ENCODE data around the gene GLG1.

The GLG1 gene

DNA sequence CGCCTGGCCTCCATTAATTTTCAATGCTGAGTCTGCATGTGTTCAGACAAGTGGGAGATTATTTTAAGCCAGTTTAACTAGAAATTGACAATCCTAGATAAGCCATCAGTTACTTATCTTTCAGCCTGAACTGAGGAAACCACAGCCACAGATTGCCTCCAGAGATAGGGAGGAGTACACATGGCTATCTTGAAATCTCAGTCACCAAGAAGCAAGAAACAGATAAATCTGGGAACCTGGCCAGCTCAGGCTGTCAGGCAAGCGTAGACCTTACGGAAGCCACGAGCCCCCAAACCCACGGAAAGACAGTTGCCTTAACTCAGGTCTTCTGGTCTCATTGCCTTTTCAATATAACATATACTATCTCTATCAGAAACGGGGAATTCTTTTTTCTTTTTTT is 2.0 kb upstream of the GLG1 start:
- DNase-seq (ENCODE audit: low read depth): peak; percentile 68

DNA sequence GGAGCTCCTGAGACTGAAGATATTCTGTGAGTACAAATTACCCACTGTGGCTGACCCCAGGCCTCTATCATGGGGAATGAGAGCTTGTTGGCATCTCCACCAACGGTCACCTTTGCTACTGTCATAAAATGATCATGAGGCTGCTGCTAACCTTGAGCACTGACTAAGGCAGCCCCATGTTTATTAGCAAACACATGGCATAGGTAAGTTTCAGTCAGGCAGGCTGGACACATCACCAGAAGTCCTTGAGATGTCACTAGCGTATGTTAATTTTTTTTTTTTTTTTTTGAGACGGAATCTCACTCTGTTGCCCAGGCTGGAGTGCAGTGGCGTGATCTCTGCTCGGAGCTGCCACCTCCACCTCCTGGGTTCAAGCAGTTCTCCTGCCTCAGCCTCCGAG is 1.5 kb upstream of the GLG1 start:
- DNase-seq (ENCODE audit: low read depth): no peak

DNA sequence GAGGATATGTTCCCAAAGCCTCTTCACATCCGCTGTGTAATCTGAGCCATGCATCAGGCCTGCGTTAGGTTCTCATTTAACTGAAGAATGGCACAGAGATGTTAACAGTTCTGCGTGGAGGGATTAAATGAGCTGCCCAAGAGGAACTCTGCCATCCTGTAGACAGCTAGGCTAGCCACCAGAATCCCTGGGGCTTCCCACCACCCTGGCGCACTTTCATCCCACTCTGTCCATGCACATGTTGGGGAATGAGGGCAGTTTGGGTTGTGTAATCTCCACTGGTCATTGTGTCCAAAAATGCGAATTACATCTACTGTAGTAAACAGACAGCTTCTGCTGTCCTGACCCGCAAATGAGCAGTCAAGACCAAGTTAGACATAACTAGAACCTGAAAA is 1.0 kb upstream of the GLG1 start:
- no peak for DNase-seq (ENCODE audit: low read depth)

DNA sequence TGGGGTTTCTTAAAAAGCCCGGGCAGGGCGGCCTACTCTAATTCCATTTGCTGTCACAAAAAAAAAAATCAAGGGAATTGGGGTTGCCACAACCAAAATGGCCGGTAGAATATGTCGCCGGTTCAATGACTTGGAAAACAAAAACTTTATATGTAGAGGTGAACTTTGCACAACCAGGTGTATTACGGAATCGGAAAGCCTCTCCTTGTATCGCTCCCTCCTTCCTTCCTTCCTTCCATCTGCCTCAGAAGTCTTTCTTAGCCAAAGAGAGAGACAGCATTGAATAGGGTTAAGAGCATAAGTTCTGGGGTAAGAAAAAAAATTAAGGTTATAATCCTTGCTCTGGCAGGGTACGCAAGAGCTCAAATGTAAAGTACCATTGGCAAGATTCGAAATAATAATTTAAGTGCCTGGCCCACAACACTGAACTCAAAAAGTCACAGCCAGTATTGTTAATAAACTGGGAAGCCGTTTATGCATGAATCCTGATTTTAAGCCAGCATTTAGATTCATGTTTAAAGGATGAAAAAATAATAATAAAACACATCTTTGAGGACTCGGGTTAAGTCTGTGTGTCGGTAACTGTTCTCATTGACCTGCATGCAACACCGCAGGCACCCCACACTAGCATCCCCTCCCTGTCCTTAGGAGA is 522 bp upstream of the GLG1 start:
- no peak for DNase-seq (ENCODE audit: low read depth)

DNA sequence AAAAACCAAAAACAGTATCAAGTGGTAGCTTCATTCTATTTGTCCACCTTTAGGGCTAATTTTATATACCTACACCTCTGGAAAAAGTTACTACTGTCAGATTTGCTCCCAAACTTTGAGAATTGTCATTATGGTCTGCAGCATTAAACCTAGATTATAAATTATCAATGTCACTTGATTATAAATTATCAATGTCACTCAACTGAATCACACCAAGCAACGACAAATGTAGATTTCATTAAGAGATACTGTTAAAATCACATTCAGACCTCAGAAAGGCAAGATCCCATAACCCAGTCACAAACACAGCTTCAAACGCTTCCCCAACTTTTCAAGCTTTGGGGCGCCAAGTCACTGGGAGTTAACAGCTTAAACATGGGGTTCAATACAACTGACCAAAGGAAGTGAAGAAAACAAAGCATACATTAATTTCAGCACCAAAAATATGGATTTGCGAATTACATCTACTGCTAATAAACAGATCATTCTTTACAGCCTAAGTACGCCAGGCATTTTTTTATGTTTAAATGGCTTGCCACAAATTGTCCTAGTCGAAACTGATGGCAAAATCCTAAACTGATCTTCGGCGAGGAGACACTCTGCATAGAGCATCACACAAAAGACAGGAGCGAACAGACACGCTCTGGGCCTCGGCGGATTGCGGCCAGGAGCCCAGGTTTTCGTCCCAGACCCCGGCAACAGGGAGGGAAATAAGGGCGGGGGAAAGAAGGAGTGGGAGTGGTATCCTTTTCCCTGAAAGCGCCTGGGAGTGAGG is 981 bp downstream of the GLG1 start:
- DNase-seq (ENCODE audit: low read depth): no peak

DNA sequence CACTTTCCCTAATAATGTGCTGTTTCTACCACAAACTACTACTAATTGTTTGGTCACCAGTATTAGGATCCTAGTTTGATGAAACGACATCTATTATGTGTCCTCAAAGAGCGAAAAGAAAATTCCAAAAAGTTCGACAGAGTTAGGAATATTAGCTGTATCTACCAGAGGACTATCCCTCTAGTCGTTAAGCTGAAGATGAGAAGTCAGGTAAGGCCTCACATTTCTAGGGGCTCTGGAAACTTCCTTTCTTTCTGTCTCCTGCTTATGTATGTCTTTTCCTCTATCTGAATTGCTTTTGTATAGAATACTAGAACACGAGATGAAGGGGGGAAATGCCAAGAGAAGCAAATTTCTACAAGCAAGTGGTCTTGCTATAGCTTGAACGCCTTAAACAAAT is 1.6 kb downstream of the GLG1 start:
- no peak for DNase-seq (ENCODE audit: low read depth)

DNA sequence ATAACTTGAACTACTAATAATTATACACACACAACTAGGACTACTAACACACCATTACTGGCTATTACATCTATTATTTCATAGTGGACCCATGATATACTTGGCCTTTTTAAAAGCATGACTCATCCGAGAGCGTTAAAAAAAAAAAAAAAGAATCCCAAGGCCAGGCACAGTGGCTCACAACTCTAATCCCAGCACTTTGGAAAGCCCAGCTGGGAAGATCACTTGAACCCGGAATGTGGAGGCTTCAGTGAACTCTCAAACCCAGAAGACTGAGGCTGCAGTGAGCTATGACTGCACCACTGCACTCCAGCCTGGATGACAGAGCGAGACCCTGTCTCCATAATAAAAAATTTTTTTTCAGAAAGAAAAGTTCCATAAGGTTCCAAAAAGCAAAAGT is 3.1 kb downstream of the GLG1 start:
- no peak for DNase-seq (ENCODE audit: low read depth)

DNA sequence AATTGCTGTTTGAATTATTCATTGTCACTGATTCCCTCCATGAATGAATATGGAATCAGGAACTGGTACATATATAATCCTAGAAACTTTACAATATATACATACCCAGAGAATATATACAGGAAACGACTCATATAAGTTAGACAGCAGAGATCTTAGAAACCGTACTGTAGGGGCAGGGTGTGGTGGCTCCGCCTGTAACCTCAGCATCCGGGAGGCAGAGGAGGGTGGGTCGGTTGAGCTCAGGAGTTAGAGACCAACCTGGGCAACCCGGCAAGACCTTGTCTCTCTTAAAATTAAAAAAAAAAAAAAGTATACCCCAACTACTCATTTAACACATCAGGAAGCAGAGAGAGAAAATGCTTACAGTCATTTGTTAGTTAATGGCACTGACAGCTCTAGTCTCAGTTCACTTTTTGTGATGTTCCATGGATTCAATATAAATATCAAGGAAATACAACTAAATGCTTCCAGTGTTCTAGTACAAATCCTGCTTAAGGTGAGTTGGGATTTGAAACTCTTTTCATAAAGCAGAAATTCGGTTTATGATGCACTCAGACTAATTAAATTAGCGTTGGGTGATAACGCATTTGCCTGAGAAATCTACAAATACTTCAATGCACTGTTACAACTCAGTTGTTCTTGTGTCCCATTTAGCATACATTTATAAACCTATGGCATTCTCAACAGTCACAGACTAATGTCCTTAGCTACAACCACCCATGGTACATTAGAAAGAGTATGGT is 5.6 kb downstream of the GLG1 start:
- peak; percentile 17 for DNase-seq (ENCODE audit: low read depth)

DNA sequence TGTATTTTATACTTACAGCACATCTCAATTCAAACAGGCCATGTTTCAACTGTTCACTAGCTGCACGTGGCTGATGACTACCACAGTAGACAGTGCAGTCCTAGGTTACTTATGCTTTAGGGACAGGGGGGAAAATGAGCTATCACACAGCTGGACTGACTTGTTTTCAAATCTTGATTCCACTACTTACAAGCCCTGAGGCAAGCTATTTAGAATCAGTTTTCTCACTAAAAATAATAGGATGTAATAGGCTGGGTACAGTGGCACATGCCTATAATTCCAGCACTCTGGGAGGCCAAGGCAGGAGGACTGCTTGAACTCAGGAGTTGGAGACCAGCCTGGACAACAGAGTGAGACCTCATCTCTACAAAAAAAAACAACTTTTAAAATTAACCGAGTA is 10.3 kb downstream of the GLG1 start:
- no peak for DNase-seq (ENCODE audit: low read depth)

DNA sequence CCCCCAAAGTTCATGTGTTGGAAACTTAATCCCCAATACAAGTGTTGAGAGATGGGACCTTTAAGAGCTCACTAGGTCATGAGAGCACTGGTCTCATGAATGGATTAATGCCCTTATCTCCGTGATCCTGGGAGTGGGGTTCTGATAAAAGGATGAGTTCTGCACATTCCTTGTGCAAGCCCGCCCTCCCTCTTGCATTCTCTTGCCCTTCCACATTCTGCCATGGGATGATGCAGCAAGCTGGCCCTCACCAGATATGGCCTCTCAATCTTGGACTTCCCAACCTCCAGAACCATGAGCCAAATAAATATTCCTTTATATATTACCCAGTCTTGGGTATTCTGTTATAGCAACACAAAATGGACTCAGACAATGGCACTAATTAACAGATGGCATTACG is 14.1 kb downstream of the GLG1 start:
- DNase-seq (ENCODE audit: low read depth): no peak

DNA sequence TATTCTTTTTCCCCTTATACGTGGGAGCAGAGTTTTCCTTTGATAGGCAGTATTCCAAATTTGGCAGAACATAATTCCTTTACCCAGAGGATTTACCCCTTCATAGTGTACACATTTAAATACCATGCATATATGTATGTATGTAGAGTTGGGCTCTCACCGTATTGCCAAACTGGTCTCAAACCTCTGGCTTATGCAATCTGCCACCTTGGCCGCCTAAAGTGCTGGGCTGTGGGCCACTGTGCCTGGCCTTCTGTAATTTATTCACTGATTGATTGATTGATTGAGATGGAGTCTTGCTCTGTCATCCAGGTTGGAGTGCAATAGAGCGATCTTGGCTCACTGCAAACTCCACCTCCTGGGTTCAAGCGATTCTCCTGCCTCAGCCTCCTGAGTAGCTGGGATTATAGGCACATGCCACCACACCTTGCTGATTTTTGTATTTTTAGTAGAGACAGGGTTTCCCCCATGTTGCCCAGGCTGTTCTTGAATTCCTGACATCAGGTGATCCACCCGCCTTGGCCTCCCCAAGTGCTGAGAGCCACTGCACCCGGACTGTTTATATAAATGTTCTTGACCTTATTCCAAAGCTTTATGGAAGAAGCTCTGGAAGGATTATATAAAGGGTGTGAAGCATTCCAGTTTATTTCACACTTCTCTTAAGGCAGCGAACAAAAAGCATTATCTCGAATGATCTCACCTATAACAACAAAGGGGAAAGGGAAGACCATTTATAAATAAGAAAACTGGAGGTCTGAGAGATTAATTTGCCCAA is 14.9 kb downstream of the GLG1 start:
- DNase-seq (ENCODE audit: low read depth): no peak

DNA sequence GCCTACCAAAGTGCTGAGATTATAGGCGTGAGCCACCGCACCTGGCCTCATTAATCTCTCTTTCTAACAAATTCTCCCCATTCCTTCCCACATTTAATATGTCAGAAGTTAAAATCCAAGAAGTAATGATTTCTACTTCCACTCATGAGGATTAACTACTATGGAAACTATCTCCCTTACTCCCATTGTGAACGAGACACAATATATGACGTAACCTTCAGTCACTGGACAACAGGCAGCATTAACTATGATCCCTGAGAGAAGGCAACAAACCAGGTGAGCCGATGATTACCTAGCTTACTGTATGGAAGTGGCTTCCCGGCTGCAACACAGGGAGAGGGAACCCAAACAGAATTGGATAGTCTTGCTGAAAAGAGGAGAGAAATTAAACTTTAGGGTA is 20.0 kb downstream of the GLG1 start:
- DNase-seq (ENCODE audit: low read depth): no peak

DNA sequence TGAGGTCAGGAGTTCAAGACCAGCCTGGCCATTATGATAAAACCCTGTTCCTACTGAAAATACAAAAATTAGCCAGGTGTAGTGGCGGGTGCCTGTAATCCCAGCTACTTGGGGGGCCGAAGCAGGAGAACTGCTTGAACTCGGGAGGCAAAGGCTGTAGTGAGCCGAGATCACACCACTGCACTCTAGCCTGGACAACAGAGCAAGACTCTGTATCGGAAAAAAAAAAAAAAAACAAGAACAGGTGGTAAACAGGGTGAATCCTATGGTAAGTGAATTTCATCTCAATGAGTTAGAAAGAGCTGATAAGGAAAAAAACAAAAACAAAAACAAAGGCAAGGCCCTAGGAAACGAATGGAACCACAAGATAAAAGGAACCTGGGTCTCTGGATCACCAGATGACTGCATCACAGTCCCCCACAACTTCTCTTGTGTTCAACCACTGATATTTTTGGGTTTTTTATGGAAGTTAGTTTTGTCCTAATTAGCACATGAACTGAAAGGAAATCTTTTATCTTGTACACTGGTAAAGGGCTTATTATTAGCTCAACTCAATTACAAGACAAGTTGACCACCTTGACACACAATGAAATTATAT is 21.0 kb downstream of the GLG1 start:
- no peak for DNase-seq (ENCODE audit: low read depth)

DNA sequence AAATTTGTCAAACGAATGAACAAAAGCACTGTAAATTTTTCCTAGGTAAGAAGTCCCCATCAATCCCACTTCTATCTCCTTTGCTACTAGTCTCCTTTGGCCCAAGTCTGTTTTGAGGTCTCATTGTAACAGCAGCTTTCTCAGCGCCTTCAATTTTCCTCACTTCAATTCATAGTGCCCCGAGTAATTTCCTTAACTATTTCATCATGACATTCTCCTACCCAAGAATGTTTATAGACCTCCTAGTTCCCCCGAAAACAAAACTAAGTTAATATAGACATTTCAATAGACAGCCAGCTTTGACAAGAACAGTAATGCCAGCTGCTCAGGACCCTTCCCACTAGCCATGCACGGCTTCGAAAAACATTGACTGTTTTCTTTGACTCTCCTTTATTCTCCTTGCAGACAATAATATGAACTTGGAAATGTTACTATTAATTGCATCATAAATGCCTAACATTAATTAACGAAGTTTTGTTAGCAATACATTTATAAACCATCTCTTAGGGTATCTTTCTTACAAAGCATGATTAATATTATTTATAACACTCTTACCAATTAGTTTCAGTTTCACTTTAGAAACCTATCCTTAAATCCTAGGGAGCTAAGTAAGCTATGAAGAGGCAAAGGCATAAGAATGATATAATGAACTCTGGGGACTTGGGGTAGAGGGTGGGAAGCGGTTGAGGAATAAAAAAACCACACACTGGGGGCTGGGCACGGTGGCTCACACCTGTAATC is 22.8 kb downstream of the GLG1 start:
- no peak for DNase-seq (ENCODE audit: low read depth)

DNA sequence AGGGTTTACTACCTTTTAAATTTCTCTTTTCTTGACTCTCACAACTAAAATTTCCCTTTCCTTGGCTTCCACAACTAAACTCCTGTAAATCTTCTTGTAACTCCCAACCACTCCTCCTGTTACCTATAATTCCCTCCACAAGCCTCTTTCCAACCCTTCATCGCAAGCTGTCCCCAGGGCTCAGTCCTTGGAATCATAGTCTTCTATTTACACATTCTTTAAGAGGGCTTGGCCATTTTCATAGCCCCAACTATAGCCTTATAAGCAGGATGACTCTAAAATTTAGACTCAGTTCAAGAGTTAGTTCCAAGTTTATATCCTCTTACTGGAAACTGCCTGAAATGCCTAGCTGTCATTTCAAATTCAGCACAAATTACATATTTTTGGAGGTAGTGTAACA is 23.9 kb downstream of the GLG1 start:
- no peak for DNase-seq (ENCODE audit: low read depth)

DNA sequence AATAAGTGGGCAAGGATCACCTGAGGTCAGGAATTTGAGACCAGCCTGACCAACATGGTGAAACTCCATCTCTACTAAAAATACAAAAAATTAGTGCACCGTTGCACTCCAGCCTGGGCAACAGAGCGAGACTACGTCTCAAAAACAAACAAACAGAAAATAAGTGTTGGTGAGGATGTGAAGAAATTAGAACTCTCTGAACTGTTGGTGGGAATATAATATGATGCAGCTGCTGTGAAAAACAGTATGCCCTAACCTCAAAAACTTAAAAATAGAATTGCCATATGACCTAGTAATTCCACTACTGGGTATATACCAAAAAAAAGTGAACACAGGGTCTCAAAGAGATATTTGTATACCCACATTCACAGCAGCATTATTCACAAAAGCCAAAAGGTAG is 26.1 kb downstream of the GLG1 start:
- DNase-seq (ENCODE audit: low read depth): no peak

DNA sequence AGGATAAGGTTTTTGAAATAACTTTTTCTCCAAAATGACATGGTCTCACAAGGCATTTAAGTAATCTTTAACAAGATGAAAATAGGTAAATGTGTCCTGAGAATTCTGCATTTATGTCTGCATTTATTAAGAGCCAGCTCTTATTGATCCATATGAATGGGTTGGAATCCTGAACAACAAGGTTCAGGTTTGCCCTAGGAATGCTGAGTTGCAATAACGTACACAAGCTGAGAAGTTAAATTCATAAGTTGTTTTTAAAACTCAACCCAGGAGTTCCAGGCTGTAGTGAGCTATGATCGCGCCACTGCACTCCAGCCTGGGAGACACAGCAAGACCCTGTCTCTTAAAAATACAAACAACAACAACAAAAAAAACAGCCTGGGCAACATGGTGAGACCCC is 28.1 kb downstream of the GLG1 start:
- DNase-seq (ENCODE audit: low read depth): no peak

DNA sequence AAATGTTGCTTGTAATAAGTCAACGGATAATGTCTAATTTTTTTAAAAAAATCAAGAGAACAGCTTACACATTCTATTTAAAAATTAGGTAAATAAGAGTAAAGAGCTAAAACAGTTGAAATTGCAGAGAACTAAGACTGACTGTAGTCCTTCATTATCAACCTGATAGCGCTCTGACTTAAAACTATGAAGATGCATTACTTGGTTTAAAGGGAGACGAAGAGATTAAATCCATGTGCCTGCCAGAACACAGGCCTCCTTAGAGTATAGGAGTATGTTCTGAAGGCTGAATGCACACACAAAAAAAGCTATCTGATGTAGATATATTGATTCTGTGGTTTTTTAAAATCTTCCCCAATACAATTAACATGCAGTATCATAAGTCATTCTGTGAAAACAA is 28.5 kb downstream of the GLG1 start:
- DNase-seq (ENCODE audit: low read depth): no peak

DNA sequence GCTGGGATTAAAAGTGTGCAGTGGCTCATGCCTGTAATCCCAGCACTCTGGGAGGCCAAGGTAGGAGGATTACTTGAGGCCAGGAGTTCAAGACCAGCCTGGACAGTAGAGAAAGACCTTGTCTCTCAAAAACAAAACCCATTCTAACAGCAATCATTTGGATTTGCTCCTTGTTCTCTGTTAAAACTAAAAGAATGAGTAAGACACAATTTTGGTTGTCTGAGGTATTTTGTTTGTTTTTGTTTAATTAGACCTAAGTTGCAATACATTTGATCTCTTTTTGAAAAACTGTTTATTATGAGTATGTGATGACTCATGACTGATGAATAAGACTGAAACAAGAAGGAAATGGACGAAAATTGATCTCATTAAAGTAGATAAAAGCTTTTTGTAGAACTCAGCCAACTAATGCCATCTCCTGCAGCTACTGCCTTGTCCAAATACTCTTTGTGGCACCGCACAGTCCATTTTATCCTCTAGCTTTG is 29.0 kb downstream of the GLG1 start:
- DNase-seq (ENCODE audit: low read depth): no peak

DNA sequence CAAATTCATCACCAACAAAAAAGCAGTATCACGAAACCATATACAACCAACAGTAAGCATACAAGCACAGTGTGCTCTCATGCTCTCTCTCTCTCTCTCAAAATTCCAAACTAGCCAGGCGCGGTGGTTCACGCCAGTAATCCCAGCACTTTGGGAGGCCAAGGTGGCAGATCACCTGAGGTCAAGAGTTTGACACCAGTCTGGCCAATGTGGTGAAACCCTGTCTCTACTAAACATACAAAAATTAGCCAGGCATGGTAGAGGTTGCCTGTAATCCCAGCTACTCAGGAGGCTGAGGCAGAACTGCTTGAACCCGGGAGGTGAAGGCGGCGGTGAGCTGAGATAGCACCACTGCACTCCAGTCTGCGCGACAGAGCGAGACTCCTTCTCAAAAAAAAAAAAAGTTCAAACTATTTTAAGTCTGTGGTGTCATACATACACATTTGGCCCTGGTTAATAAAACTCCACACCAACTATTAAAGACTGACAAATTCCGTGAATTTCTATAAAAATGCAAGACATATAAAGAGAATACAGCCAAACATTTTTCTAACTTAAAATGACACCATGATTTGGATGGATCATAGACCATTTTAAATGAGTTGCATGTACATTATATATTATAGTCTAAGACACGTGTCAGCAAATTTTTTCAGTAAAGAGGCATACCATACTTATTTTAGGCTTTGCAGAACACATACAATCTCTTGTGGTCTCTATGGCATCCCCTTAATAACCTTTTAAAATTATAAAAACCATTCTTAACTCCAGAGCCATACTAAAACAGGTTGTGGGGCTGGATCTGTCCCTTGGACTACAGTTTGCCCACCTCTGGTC is 30.9 kb downstream of the GLG1 start:
- DNase-seq (ENCODE audit: low read depth): no peak
